A549 (cell line): ENCODE data around the gene CHEK2. TPM values are rescaled to one million over a fixed set of nuclear protein-coding genes. Genes with fewer than 3 reads are reported as not detected.

Experiments used
- ATAC-seq, 2 experiments: fragments of 200-7000 bp in 1 of 2; fragments of >200 bp in 1 of 2; cut with Nextera tagmentation in 1 of 2; cut with Tn5 transposase in 1 of 2; 3 replicates each; pipeline versions ENCODE4 v1.8.0 to v1.9.1; 2018 to 2020; ENCODE audit warnings: mild to moderate bottlenecking in 1 of 2, moderate library complexity in 1 of 2
- CTCF ChIA-PET: fragments of 300-600 bp; sonication (Branson Sonifier 250); formaldehyde crosslinking; extraction: SDS; loops from one replicate; lab custom pipeline; 2021; ENCODE audit warnings: antibody characterized with exemption, inconsistent platforms; lab: Yijun Ruan, JAX
- POLR2A ChIA-PET: fragments of 350-600 bp; formaldehyde crosslinking; extraction: SDS; loops from one replicate; lab custom pipeline; 2021; ENCODE audit warnings: antibody characterized with exemption, inconsistent platforms; lab: Yijun Ruan, JAX
- DNase-seq, 2 experiments: peaks; one replicate each; pipeline versions ENCODE4 v3.0.0 to v3.0.0-alpha.2; 2011 to 2016; ENCODE audit warnings: low read depth in 1 of 2, low spot score in 1 of 2
- FAIRE-seq: peaks from 2 replicates; lab custom pipeline; 2011; peaks lifted over from hg19 to GRCh38; lab: Jason Lieb, UNC
- H3K27ac ChIP-seq, 2 experiments: fragments of >200 bp; sonication (Bioruptor Twin); formaldehyde crosslinking; 3 replicates each; pipeline ENCODE4 v1.5.1; 2016 to 2017
- H3K4me1 ChIP-seq: fragments of >200 bp; sonication (Bioruptor Twin); formaldehyde crosslinking; 3 replicates; pipeline ENCODE4 v1.6.1; 2016
- H3K4me2 ChIP-seq: fragments of >200 bp; sonication (Bioruptor Twin); formaldehyde crosslinking; 3 replicates; pipeline ENCODE4 v1.6.1; 2016
- H3K4me3 ChIP-seq: fragments of >200 bp; sonication (Bioruptor Twin); formaldehyde crosslinking; 3 replicates; pipeline ENCODE4 v1.5.1; 2016
- H3K9me3 ChIP-seq: fragments of >200 bp; sonication (Bioruptor Twin); formaldehyde crosslinking; 3 replicates; pipeline ENCODE4 v1.6.1; 2016
- ATOH8 ChIP-seq: fragments of 250-450 bp; sonication (Bioruptor Pico); IDR thresholded peaks from 2 replicates; pipeline ENCODE4 v1.5.0; 2020; ENCODE audit warnings: low read depth, mild to moderate bottlenecking, moderate library complexity
- BHLHE40 ChIP-seq: IDR thresholded peaks from 2 replicates; pipeline ENCODE4 v1.6.1; 2012; ENCODE audit warnings: low read depth, low read length, inconsistent platforms
- CBX8 ChIP-seq: fragments of 200-600 bp; sonication (generic); IDR thresholded peaks from 2 replicates; pipeline ENCODE4 v1.6.1; 2016
- CHD4 ChIP-seq: fragments of 200-600 bp; sonication (generic); IDR thresholded peaks from 2 replicates; pipeline ENCODE4 v1.6.1; 2016; ENCODE audit warnings: antibody characterized with exemption, mild to moderate bottlenecking, borderline replicate concordance
- CTCF ChIP-seq: fragments of >200 bp; sonication (Bioruptor Twin); formaldehyde crosslinking; IDR thresholded peaks from 3 replicates; pipeline ENCODE4 v1.5.1; 2016
- EHF ChIP-seq: fragments of 250-450 bp; sonication (Bioruptor Pico); IDR thresholded peaks from 2 replicates; pipeline ENCODE4 v1.5.0; 2020; ENCODE audit warnings: mild to moderate bottlenecking
- EHMT2 ChIP-seq: fragments of 200-600 bp; sonication (generic); IDR thresholded peaks from 2 replicates; pipeline ENCODE4 v1.6.1; 2016; ENCODE audit warnings: antibody characterized with exemption, low read depth, mild to moderate bottlenecking, moderate library complexity
- ESRRA ChIP-seq: fragments of 150-350 bp; IDR thresholded peaks from 2 replicates; pipeline ENCODE4 v1.6.1; 2014; ENCODE audit warnings: mild to moderate bottlenecking, low read length, borderline replicate concordance
- FOSB ChIP-seq: fragments of 250-450 bp; sonication (Bioruptor Pico); IDR thresholded peaks from 2 replicates; pipeline ENCODE4 v1.5.0; 2020; ENCODE audit warnings: mild to moderate bottlenecking, moderate library complexity
- FOSL2 ChIP-seq, 2 experiments: fragments of 450-650 bp in 1 of 2; fragments of >200 bp in 1 of 2; sonication (Bioruptor Twin) in 1 of 2; formaldehyde crosslinking; IDR thresholded peaks; 2 replicates each; pipeline versions ENCODE4 v1.5.0 to v1.6.1; 2016 to 2020; ENCODE audit warnings: mild to moderate bottlenecking in 1 of 2, moderate library complexity in 1 of 2
- GATA3 ChIP-seq: IDR thresholded peaks from 2 replicates; pipeline ENCODE4 v1.6.1; 2012; ENCODE audit warnings: borderline replicate concordance
- HDAC2 ChIP-seq: fragments of 200-600 bp; sonication (generic); IDR thresholded peaks from 2 replicates; pipeline ENCODE4 v1.6.1; 2016
- HMGXB4 ChIP-seq: fragments of 250-450 bp; sonication (Bioruptor Pico); IDR thresholded peaks from 2 replicates; pipeline ENCODE4 v1.5.0; 2021; ENCODE audit warnings: mild to moderate bottlenecking, moderate library complexity, borderline replicate concordance
- HOXA7 ChIP-seq: fragments of 250-450 bp; sonication (Bioruptor Pico); IDR thresholded peaks from 2 replicates; pipeline ENCODE4 v1.5.0; 2020; ENCODE audit warnings: mild to moderate bottlenecking, moderate library complexity
- HOXB13 ChIP-seq: fragments of 250-450 bp; sonication (Bioruptor Pico); IDR thresholded peaks from 2 replicates; pipeline ENCODE4 v1.5.0; 2020; ENCODE audit warnings: low read depth, mild to moderate bottlenecking, moderate library complexity
- HOXB5 ChIP-seq: fragments of 250-450 bp; sonication (Bioruptor Pico); IDR thresholded peaks from 2 replicates; pipeline ENCODE4 v1.5.0; 2020; ENCODE audit warnings: mild to moderate bottlenecking, moderate library complexity
- KDM5A ChIP-seq: fragments of 200-600 bp; sonication (generic); IDR thresholded peaks from 2 replicates; pipeline ENCODE4 v1.6.1; 2016; ENCODE audit warnings: antibody characterized with exemption, mild to moderate bottlenecking
- MAX ChIP-seq: IDR thresholded peaks from 2 replicates; pipeline ENCODE4 v1.6.1; 2012
- MYC ChIP-seq: IDR thresholded peaks from 2 replicates; pipeline ENCODE4 v1.6.1; 2012; ENCODE audit warnings: mild to moderate bottlenecking, inconsistent platforms, low read length, improper control_type of control experiment, borderline replicate concordance
- NFE2L2 ChIP-seq: fragments of 150-350 bp; conservative IDR thresholded peaks from 2 replicates; pipeline ENCODE4 v1.6.1; 2014; ENCODE audit warnings: low read length
- NR3C1 ChIP-seq: fragments of >200 bp; sonication (Bioruptor Twin); formaldehyde crosslinking; IDR thresholded peaks from 3 replicates; pipeline ENCODE4 v1.6.1; 2017
- PHF8 ChIP-seq: fragments of 200-600 bp; sonication (generic); IDR thresholded peaks from 2 replicates; pipeline ENCODE4 v1.6.1; 2016; ENCODE audit warnings: low read depth, mild to moderate bottlenecking, antibody characterized with exemption, moderate library complexity, borderline replicate concordance
- POLR2AphosphoS2 ChIP-seq: conservative IDR thresholded peaks from 2 replicates; pipeline ENCODE4 v1.6.1; 2012; ENCODE audit warnings: low read length, improper control_type of control experiment, inconsistent platforms
- RCOR1 ChIP-seq: fragments of 150-350 bp; IDR thresholded peaks from 2 replicates; pipeline ENCODE4 v1.6.1; 2014; ENCODE audit warnings: antibody characterized with exemption, low read length, low read depth
- REST ChIP-seq: fragments of 200-600 bp; sonication (generic); IDR thresholded peaks from 2 replicates; pipeline ENCODE4 v1.6.1; 2016; ENCODE audit warnings: antibody characterized with exemption, mild to moderate bottlenecking, moderate library complexity
- RNF2 ChIP-seq: fragments of 200-600 bp; sonication (generic); IDR thresholded peaks from 2 replicates; pipeline ENCODE4 v1.6.1; 2016; ENCODE audit warnings: low read depth, mild to moderate bottlenecking, antibody characterized with exemption, moderate library complexity, borderline replicate concordance
- TP53 ChIP-seq: fragments of 250-450 bp; sonication (Bioruptor Pico); IDR thresholded peaks from 2 replicates; pipeline ENCODE4 v1.5.0; 2021; ENCODE audit warnings: mild to moderate bottlenecking, moderate library complexity
- ZNF302 ChIP-seq: fragments of 250-450 bp; sonication (Bioruptor Pico); IDR thresholded peaks from 2 replicates; pipeline ENCODE4 v1.9.0; 2021; ENCODE audit warnings: inconsistent platforms, mild to moderate bottlenecking, moderate library complexity
- WGBS: methylation state at CpG from one replicate; pipeline ENCODE4 v1.1.6; 2017; ENCODE audit errors: missing lambda C conversion rate; 5-methylcytosine and 5-hydroxymethylcytosine counted together
- polyA plus RNA-seq, 4 experiments: library from polyadenylated mRNA; depleted of rRNA in 3 of 4; stranded (reverse); fragments of >200 nt; fragmentation: RNase III in 1 of 4; extraction: RNeasy Plus Mini Kit Qiagen cat#74134 plus additional on column Dnase treatment in 1 of 4; gene quantifications; 2 replicates in 3 of 4; 3 replicates in 1 of 4; pipeline ENCODE4 v1.2.3, GENCODE V29; 2011 to 2017

CHEK2 gene
- polyA plus RNA-seq, 2 of the 4 experiments (the other 2 are of a cell fraction) = 13.0 to 26.1 TPM

GRCh38 chr22:28750471-28750881 lies 8.9 kb upstream of the CHEK2 start:
- FAIRE-seq (no peak), ATAC-seq (no peak), DNase-seq (no peak)
- H3K4me2 ChIP-seq = no peak overlapping the region
- H3K27ac ChIP-seq = no peak overlapping the region
- WGBS = 89% methylated on average over 6 of the region's 6 CpGs
- H3K4me1 ChIP-seq = no peaks in the 10 kb centered on the region
- ChIA-PET POLR2A (no interaction called here), CTCF (no interaction called here)
- TF ChIP-seq GATA3 (no peak), ATOH8 (CRISPR knock-in tag) (no peak), EHMT2 (no peak), PHF8 (no peak), ESRRA (no peak), ZNF302 (CRISPR knock-in tag) (no peak), FOSL2 (IDR thresholded peaks at IDR 0.05) (no peak), FOSL2 (CRISPR knock-in tag; IDR thresholded peaks at IDR 0.05) (no peak), RCOR1 (no peak), NFE2L2 (no peak), CTCF (no peak), NR3C1 (no peak), HOXA7 (CRISPR knock-in tag) (no peak), FOSB (no peak), TP53 (CRISPR knock-in tag) (no peak), POLR2AphosphoS2 (no peak), MYC (no peak)
- no peaks in the 10 kb centered on the region for H3K9me3 ChIP-seq
- no peak overlapping the region for H3K4me3 ChIP-seq

- FAIRE-seq = no peak
- no peaks in the 10 kb centered on the region for H3K9me3 ChIP-seq
- no peak overlapping the region for H3K4me3 ChIP-seq
- TF ChIP-seq NFE2L2 (no peak), FOSL2 (IDR thresholded peaks at IDR 0.05) (no peak), FOSL2 (CRISPR knock-in tag; IDR thresholded peaks at IDR 0.05) (no peak), HOXB5 (no peak), GATA3 (no peak), EHF (CRISPR knock-in tag) (no peak), EHMT2 (no peak), RNF2 (no peak), CHD4 (no peak), MAX (no peak), CBX8 (no peak), HOXB13 (CRISPR knock-in tag) (no peak), HMGXB4 (CRISPR knock-in tag) (no peak), BHLHE40 (no peak), HDAC2 (no peak), KDM5A (no peak), HOXA7 (CRISPR knock-in tag) (no peak), REST (no peak), CTCF (no peak)
- TF ChIP-seq, all 56 proteins: peak for 0
- Histone ChIP-seq H3K4me1 (peaks cover 8% of the 10 kb centered on the region; the same call in 2 of the 3 replicates), H3K27ac (no peak overlapping the region), H3K4me2 (no peak overlapping the region)
- DNase-seq (no peak), ATAC-seq (no peak)
- WGBS = 94% methylated on average over 3 of the region's 3 CpGs
- ChIA-PET CTCF (interaction anchor here (0.9 to 2.7 kb wide), 2 partner anchors 34 to 88 kb away, joined by 3 to 6 read pairs; no protein-coding TSS in a partner anchor), POLR2A (no interaction called here)
Observed at GRCh38 chr22:28743852-28744251, 2.2 kb upstream of the CHEK2 start.
